ENCODE results near the gene ASRGL1.
"Not testable (repeated sequence)": the region's sequence is repeated elsewhere in the genome, so short reads cannot be mapped to it uniquely, and the experiment has no call there.

The ASRGL1 gene

DNA sequence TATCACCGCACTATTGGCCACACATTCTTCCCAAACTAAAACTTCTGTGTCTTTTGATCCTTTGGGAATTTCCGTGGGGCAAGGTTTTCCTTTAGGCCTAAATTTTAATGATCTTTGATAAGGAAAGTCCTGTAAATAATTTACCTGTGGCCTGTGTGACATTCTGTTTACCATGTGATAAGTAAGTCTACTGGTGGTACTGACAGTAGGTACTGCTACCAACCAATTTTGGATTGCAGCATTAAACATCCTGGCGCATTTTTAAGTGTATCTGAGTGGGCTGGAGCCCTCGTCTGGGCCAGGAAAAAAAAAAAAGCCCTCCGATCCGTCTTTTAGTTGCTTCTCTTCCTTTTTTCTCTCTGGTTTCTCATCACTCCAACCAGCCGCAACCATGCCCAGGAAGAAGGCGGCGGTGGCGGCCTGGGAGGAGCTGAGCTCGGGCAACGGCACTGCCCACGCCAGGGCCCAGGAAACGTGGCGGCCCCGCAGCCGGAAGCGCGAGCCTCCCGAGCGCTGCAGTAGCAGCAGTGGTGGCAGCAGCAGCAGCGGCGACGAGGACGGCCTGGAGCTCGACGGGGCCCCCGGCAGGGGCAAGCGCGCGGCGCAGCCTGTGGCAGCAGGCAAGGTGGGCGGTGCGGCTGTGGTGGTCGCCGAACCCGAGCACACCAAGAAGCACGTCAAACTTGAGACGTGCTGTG lies 33.6 kb downstream of the ASRGL1 start:
- TF ChIP-seq, protein P1, sequence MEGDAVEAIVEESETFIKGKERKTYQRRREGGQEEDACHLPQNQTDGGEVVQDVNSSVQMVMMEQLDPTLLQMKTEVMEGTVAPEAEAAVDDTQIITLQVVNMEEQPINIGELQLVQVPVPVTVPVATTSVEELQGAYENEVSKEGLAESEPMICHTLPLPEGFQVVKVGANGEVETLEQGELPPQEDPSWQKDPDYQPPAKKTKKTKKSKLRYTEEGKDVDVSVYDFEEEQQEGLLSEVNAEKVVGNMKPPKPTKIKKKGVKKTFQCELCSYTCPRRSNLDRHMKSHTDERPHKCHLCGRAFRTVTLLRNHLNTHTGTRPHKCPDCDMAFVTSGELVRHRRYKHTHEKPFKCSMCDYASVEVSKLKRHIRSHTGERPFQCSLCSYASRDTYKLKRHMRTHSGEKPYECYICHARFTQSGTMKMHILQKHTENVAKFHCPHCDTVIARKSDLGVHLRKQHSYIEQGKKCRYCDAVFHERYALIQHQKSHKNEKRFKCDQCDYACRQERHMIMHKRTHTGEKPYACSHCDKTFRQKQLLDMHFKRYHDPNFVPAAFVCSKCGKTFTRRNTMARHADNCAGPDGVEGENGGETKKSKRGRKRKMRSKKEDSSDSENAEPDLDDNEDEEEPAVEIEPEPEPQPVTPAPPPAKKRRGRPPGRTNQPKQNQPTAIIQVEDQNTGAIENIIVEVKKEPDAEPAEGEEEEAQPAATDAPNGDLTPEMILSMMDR (IDR thresholded peaks at IDR 0.05): no peak
- no peak overlapping the region for H3K27ac Mint-ChIP-seq
- DNase-seq: no peak
- peaks cover 2% of the 10 kb centered on the region for H3K27me3 Mint-ChIP-seq (ENCODE audit: low read depth, poor library complexity)
- H3K4me3 Mint-ChIP-seq: no peak overlapping the region
- H3K4me1 Mint-ChIP-seq: peaks cover 18% of the 10 kb centered on the region
- peaks cover 32% of the 10 kb centered on the region for H3K36me3 Mint-ChIP-seq (ENCODE audit: low read depth)
- H3K9me3 Mint-ChIP-seq: peaks cover 25% of the 10 kb centered on the region

DNA sequence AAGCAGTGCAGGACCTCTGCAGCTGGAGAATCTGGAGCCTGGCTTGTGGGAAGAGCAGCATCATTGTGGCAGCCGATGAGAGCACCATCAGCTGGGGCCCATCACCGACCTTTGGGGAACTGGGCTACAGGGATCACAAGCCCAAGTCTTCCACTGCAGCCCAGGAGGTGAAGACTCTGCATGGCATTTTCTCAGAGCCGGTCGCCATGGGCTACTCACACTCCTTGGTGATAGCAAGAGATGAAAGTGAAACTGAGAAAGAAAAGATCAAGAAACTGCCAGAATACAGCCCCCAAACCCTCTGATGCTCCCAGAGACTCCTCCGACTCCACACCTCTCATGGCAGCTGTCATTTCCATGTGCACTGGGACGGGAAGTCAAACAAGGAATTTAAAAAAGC lies 35.6 kb downstream of the ASRGL1 start:
- Mint-ChIP-seq H3K9me3 (peaks cover 24% of the 10 kb centered on the region), H3K27ac (no peak overlapping the region), H3K4me1 (peaks cover 18% of the 10 kb centered on the region), H3K4me3 (no peak overlapping the region), H3K36me3 (ENCODE audit: low read depth) (peaks cover 32% of the 10 kb centered on the region), H3K27me3 (ENCODE audit: low read depth, poor library complexity) (peaks cover 2% of the 10 kb centered on the region)
- DNase-seq: no peak
- TF ChIP-seq, protein P1 (IDR thresholded peaks at IDR 0.05): no peak

DNA sequence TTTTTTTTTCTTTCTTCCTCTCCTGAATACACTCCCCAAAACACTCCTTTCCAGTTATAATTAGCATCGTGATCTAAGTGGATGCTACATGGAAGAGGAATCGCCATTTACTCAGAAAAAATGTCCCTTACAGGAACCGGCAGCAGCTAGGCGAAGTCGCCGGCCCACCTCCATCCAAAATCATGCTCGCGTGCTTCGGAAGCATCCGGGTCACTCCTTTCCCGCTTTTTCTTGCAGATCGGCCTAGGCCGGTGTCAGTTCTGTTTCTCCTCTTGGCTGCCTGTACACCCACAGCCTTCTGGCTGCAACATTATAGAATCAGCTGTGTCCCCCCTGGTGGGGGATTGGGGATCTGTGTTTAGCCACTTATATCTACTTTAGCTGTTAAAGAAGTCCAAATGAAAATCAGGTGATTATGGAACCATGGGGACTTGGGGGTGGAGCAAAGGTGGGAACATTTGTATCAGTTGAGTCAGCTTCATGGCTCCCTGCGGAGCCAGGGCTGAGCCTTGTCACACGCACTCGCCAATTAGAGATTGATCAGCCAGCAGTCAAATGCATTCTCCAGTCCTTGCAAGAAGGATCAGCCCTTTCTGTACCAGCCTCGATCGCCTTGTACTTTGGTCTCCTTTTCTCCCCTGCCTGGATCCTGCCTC lies 36.3 kb downstream of the ASRGL1 start:
- no peak for DNase-seq
- Mint-ChIP-seq H3K4me3 (no peak overlapping the region), H3K4me1 (peaks cover 23% of the 10 kb centered on the region), H3K27me3 (ENCODE audit: low read depth, poor library complexity) (peaks cover 2% of the 10 kb centered on the region), H3K36me3 (ENCODE audit: low read depth) (peaks cover 26% of the 10 kb centered on the region), H3K27ac (no peak overlapping the region), H3K9me3 (peaks cover 17% of the 10 kb centered on the region)
- TF ChIP-seq, protein P1 (IDR thresholded peaks at IDR 0.05): no peak

DNA sequence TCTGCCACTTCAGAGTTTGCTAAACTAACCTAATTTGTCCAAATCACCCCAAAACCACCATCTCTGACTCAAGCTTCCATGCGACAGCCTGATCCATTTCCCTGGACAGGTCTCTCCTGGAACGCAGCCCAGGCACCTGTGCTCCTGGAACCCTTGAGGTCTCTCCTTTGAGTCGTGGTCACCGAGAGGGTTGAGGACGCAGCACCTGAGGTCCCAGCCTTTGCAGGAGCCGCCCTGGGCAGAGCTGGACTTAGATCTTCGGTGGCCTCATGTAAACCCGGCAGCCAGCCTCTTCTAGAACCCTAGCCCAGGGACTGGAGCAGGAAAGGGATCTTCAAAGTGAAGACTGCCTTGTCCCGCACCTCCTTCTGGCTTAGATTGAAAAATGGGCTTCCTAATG lies 37.6 kb downstream of the ASRGL1 start:
- H3K4me1 Mint-ChIP-seq: peaks cover 25% of the 10 kb centered on the region
- DNase-seq: no peak
- peaks cover 5% of the 10 kb centered on the region for H3K9me3 Mint-ChIP-seq
- TF ChIP-seq, protein P1 (IDR thresholded peaks at IDR 0.05): no peak
- H3K4me3 Mint-ChIP-seq: no peak overlapping the region
- peaks cover 13% of the 10 kb centered on the region for H3K36me3 Mint-ChIP-seq (ENCODE audit: low read depth)
- peaks cover 2% of the 10 kb centered on the region for H3K27me3 Mint-ChIP-seq (ENCODE audit: low read depth, poor library complexity)
- no peak overlapping the region for H3K27ac Mint-ChIP-seq

DNA sequence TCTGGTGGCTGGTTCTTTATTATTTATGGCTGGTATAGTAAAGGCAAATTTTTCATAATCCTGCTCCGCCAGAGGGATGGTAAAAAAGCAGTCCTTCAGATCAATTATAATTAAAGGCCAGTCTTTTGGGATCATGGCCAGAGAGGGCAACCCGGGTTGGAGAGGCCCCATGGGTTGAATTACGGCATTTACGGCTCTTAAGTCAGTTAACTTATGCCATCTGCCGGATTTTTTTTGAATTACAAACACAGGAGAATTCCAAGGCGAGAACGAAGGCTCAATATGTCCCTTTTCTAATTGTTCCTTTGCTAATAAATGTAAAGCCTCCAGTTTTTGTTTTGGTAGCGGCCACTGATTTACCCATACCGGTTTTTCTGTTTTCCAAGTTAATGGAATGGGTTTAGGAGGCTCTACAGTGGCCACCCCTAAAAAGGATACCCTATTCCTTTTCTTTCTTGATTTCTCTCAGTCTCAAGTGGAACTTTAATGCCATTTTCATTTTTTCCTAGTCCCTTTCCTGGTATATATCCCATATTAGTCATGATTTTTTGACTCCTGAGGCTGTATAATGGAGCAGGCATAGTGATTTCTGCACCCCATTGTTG lies 41.3 kb downstream of the ASRGL1 start:
- peaks cover 52% of the 10 kb centered on the region for H3K4me1 Mint-ChIP-seq

DNA sequence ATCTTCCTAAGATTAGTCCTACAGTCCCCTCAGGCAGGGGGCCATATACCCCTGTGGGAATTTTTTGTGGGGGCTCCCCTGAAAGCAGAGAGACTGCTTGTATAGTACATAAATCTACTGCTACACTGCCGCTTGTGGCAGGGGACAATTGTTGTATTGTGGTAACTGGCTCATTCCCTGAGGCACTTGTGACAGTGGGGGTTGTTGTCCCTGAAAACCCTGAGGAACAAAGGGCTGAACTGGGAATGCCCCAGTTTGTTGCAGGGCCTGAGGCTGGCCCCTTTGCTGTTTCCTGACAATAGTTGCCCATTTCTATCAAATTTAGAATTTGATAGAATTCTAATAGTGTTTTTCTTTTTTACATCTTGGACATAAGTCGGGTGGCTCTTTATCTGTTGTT lies 42.3 kb downstream of the ASRGL1 start:
- H3K36me3 Mint-ChIP-seq (ENCODE audit: low read depth); H3K9me3 Mint-ChIP-seq; H3K4me3 Mint-ChIP-seq; H3K27me3 Mint-ChIP-seq (ENCODE audit: low read depth, poor library complexity); H3K27ac Mint-ChIP-seq; DNase-seq: not testable (repeated sequence)
- H3K4me1 Mint-ChIP-seq: peaks cover 49% of the 10 kb centered on the region

More for the DNA sequence above, 41.3 kb downstream of the ASRGL1 start:
- not testable (repeated sequence) for DNase-seq; H3K9me3 Mint-ChIP-seq; H3K4me3 Mint-ChIP-seq; H3K27me3 Mint-ChIP-seq (ENCODE audit: low read depth, poor library complexity); H3K36me3 Mint-ChIP-seq (ENCODE audit: low read depth); H3K27ac Mint-ChIP-seq
- TF ChIP-seq, protein P1 (IDR thresholded peaks at IDR 0.05): peak; percentile 45
